GM18907 (cell line): ENCODE measurements around the gene CYP3A5.
"Not testable (repeated sequence)": the region's sequence is repeated elsewhere in the genome, so short reads cannot be mapped to it uniquely, and the experiment has no call there.

Experiments used
- ATAC-seq: cut with Tn5 transposase; IDR thresholded peaks from one replicate; pipeline ENCODE4 v1.9.1; 2021; ENCODE audit warnings: mild to moderate bottlenecking, moderate library complexity; ENCODE audit not compliant: unreplicated experiment

CYP3A5 gene

DNA sequence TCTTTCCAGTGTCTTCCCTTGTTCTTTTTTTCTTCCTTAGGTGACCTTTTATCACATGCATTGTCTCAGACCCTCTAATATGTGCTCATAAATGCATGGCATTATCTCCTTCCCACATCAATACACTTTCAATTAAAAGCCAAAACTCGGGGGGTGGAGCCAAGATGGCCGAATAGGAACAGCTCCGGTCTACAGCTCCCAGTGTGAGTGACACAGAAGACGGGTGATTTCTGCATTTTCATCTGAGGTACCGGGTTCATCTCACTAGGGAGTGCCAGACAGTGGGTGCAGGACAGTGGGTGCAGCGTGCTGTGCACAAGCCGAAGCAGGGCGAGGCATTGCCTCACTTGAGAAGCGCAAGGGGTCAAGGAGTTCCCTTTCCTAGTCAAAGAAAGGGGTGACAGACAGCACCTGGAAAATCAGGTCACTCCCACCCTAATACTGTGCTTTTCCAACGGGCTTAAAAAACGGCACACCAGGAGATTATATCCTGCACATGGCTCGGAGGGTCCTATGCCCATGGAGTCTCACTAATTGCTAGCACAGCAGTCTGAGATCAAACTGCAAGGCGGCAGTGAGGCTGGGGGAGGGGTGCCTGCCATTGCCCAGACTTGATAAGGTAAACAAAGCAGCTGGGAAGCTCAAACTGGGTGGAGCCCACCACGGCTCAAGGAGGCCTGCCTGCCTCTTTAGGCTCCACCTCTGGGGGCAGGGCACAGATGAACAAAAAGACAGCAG lies 6.2 kb upstream of the CYP3A5 start:
- ATAC-seq, result not testable (repeated sequence)

DNA sequence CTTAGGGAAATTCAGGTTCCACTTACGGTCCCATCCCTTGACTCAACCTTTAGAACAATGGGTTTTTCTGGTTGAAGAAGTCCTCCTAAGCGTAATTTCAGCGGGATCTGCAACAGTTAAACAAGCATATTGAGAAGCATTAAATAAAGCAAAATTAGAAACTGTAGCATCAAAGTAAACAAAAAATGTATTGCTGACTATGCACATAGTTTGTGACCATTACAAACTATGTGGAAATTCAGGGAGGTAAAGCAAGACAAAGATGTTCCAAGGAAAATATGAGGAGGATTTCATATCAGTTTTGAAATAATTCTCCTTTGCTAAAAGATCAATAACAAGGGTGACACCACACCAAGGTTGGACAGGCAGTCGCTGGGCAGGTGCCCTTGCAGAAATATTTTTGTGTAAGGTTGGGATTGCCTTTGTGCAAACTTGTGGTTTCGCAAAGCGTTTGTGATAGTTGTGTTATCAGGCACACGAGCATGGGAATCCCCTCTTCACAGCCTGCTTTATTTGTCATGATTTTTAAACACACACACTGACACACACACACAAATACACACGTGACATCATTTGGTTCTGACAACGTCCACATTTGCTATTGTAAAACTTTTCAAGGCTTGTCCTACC lies 5.4 kb upstream of the CYP3A5 start:
- ATAC-seq, result no peak

DNA sequence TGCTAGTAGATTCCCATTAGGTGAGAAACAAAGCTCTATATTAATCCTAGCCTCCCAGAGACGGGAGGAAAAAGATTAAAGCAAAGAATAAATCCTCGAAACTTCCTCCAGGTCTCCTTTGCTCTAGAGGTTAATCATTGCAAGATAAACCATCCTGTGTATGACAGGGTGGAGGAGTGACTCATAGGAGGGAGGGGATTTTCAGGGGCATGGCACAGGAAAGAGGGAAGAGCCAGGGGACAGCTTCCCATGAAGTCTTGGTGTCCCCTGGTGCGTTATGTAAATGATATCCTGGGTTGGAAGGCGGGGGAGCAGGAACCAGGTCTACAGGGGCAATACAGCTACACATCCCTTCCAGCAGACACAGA lies 780 bp downstream of the CYP3A5 start:
- ATAC-seq, result no peak

DNA sequence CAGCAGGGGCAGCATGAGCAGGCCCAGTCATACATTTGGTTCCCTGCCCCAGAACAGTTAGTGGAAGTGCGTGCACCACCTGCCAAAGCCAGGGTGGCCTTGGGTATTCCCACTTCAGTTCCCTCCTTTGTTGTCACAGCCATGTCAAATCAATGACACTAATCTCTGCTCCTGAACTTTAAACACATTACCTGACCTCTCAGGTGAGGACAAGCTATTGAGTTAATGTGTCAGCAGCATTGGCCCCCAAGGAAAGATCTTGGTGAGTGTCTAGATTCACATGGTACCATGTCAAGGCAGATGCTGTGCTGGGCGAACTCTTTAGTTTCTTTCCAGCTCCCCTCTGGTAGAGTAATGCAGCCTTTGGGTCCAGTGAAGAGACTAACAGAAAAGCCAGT lies 2.1 kb downstream of the CYP3A5 start:
- ATAC-seq, result no peak

DNA sequence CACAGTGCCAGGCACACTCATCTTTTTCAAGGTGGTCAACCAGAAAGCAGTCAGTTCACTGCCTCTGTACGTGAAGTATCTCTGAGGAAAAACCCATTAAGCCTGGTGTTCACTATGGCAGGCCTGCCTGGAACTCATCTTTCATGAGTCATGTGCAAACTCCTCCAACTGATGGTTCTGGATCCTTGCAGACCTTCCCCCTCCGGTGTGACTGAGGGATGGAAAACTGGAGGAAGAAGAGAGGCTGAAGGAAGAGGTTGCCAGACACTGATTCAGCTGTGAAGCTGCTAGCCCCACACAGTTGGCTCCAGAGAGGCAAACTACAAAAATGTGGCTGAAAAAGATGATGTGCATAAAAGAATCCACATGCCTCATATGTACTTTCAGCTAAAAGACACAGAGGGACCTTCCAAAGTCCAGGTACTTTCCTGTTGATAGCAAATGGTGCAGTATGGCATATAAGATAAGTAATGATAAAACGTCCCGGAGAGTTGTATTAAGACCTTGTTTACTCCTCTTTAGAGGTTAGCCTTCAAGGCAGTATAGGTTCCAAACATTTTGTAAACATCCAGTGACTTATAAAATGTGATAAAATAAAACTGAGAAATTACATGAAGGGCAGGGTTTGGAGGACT lies 2.7 kb downstream of the CYP3A5 start:
- no peak for ATAC-seq

DNA sequence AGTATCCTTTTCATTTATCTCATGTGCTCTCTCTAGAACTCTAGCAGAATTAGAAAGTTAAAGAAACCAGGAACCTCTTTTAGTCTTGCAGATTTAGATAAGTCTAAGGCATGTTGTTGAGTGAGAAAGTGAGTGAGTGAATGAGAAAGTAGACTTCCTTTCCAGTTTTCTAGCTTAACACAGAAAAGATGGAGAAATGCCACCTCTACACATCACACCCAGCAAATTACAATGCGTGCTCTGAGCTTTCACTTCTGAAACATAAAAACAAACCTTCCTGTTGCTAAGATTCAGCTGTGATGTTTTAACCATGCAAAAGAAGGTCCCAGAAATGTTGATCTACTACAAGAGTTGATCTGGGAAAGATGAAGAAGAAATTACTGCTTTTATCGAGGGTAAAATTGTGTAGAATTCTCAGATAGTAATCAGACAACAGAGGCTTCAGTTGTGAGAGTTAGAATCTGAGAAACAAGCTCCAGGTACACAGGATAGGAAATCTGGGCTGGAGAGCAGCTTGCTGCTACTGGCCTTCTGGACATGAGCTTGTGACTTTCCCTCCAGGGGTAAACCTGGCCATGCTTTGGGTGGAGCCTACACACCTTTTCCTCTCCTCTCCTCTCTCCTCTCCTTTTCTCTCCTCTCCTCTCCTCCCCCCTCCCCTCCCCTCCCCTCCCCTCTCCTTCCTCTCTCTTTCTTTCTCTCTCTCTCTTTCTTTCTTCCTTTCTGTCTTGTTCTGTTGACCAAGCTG lies 4.6 kb downstream of the CYP3A5 start:
- ATAC-seq, result no peak

DNA sequence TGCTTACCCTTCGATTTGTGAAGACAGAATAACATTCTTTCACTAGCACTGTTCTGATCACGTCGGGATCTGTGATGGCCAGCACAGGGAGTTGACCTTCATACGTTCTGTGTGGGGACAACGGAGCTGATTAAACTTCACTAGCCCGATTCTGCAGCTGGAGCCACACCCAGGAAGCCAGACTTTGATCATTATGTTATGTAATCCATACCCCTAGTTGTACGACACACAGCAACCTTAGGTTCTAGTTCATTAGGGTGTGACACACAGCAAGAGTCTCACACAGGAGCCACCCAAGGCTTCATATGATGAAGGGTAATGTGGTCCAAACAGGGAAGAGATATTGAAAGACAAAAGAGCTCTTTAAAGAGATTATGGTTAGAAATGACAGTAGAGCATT lies 7.2 kb downstream of the CYP3A5 start:
- ATAC-seq, result no peak

DNA sequence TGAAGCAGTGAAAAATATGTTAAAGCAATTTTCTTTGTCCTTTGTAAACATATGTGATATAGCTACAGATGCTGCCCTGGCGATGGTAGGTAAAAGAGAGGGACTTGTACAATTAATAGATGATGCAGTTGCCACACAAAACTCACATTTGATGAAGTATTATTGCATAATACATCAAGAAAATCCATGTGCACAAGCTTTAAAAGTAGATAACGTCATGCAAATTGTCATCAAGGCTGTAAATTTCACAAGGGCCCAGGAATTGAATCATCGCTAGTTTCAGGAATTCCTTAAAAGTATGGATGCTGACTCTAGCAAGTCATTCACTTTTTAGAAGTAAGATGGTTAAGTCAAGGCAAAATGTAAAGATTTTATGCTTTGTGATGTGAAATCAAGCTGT lies 10.0 kb downstream of the CYP3A5 start:
- no peak for ATAC-seq

DNA sequence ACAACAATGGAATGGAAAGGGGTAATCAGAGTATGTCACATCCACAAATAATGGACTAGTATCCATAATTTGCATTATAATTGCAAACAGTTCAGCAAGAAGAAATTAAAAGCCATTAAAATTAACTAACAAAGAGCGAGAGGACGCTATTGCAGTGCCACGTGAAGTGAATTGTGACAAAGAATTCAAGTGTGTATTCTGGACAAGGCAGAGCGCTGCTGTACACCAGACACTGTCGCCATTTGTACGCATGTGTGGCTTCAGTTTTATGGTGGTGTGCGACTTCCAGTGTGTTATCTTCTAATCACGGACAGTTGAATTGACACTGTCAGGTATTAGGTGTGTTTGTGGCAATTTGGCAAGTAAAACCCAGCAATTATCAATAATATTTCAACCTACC lies 11.3 kb downstream of the CYP3A5 start:
- no peak for ATAC-seq

DNA sequence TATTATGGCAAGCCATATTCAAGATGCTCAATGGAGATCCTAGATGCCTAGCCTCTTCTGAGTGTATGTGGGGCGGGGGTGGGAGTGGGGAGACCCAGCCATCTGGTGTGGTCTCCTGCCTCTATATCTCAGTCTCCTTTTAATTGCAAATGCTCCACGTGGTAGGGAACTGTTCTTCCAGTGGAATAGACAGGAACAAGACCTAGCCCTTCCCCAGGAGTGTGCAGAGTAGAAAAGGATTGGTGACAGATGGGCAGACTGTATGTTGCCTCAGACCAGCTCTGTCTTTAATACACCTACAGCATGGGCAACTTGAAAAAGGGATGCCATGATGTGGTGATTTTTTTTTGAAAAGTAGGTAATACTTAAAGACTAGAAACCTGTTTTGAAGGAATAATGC lies 12.6 kb downstream of the CYP3A5 start:
- no peak for ATAC-seq

DNA sequence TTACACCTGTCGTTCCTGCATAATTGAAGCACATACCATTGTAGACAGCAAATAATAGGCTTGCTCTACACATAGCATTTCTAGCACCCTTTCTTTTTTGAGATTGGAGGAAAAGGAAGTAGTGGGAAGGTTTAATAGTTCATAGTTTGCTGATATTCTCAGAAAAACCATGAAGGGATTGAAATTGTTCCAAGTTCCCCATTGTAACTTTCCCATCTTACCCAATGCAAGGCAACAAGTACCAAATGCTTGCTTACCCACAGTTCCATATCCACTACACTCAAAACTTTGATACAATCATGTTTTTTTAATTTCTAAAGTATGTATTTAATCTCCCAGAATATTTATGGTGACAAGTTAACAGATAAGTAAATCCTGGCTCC lies 13.8 kb downstream of the CYP3A5 start:
- no peak for ATAC-seq

DNA sequence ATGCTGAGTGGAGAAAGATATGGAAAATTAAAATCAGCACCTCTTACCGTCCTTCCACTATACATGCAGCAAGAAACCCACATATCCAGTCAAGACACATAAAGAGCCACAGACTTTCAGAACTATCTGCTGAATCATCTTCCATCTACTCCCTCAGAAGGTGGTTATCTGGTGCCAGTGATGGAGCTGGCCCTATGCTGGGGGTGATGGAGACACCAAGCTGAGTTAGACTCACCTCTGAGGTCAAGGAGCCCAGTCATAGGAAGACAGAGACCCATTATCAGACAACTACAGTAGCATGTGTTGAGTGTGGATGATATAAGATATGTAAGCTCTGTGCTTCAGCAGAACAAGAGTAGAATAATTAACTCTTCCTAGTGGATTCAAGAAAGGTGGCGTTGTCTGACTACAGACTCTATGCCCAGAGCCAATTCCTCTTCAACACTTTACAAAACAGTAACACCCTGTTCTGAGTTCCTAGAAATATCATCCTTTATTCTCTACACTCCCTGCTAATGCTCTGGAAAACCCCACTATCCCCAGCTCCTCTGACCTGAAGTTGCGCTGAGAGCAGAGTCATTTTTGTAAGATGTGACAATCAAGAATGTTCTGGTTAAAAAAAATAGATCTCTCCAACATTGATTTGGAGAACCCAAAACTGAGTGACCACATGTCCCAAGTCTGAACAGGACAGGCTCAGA lies 14.3 kb downstream of the CYP3A5 start:
- ATAC-seq, result no peak

DNA sequence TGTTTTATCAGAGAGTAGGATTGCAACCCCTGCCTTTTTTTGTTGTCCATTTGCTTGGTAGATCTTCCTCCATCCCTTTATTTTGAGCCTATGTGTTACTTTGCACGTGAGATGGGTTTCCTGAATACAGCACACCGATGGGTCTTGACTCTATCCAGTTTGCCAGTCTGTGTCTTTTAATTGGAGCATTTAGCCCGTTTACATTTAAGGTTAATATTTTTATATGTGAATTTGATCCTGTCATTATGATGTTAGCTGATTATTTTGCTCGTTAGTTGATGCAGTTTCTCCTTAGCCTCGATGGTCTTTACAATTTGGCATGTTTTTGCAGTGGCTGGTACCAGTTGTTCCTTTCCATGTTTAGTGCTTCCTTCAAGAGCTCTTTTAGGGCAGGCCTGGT lies 21.9 kb downstream of the CYP3A5 start:
- ATAC-seq, result not testable (repeated sequence)

DNA sequence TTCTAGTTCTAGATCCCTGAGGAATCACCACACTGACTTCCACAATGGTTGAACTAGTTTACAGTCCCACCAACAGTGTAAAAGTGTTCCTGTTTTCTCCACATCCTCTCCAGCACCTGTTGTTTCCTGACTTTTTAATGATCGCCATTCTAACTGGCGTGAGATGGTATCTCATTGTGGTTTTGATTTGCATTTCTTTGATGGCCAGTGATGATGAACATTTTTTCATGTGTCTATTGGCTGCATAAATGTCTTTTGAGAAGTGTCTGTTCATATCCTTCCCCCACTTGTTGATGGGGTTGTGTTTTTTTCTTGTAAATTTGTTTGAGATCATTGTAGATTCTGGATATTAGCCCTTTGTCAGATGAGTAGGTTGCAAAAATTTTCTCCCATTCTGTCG lies 25.2 kb downstream of the CYP3A5 start:
- not testable (repeated sequence) for ATAC-seq

DNA sequence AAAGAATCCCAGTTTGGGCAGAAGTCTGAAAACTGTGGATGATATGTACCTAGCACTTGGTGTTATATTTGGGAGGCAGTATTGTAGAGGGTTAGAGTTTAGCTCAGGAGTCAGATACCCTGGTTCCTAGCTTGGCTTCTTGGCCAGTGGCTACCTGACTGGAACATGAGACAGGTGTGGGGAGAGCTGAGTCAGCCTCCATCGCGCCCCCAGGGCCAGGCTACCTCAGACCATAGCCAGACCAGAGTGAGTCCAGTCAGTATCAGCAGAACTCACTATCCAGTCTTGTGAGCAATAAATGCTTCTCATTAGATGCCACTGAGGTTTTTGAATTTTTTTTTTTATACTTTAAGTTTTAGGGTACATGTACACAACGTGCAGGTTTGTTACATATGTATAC lies 26.0 kb downstream of the CYP3A5 start:
- ATAC-seq, result no peak

DNA sequence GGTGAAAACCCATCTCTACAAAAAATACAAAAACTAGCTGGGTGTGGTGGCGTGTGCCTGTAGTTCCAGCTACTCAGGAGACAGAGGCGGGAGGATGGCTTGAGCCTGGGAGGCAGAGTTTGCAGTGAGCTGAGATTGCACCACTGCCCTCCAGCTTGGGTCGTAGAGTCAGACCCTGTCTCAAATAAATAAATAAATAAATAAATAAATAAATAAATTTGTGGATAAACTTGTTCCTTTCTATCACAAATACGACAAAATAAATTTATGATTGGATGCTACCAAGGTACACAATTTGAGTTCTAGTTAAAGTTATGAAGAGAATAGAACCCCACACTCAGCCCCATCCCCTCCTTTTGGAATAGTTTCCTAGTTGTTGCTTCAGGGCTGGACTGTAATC lies 26.5 kb downstream of the CYP3A5 start:
- not testable (repeated sequence) for ATAC-seq

DNA sequence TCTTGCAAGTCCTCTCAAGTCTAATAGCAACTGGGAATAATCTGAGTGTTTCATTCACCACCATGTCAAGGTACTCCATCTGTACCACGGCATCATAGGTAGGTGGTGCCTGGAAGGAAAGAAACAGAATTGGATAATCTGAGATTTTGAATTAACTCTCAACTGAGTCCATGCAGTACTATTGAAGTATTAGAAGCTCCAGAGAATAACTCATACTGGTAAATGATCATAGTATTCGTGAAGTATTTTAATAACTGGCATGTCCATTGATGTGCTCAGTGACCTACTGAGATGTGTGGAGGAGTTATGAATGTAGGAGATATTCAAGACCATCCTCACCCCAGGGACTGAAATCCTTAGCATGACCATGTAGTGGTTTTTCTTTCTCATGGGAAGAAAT lies 27.1 kb downstream of the CYP3A5 start:
- ATAC-seq, result no peak

DNA sequence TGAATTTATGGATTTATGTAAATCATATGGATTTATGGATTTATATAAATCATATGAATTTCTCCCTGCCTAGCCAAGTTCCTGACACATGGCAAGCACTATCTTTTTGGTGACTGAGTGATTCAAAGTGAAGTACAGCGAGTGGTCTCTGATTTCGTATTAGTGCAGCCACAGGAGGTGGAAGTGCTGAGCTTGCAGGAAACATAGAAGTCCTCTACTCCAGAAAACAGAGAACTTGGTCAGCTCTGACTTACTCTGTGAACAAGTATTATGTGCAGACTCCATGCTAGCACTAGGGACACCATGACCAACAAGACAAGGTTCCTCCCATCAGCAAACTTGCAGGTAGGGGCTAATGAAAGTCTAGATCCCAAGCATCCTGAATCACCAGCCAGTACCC lies 28.5 kb downstream of the CYP3A5 start:
- no peak for ATAC-seq

DNA sequence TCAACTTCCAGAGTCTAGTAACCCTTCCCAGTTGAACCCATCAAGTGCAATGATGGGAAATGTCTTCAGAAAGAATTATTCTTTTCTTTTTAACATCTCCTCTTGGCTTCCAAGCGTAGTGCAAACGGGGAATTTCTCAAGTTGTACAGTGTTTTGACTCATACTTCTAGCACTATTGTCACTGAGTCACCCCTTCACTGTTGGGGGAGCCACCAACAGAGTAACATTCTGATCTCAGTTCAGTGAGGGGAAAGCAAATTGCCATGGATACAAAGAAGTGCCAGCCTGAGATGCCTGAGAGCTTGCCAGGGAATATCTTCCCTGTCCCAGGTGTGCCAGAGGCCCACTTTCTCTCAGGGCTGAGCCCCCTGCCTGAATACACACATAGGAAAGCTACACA lies 31.0 kb downstream of the CYP3A5 start:
- ATAC-seq, result no peak

DNA sequence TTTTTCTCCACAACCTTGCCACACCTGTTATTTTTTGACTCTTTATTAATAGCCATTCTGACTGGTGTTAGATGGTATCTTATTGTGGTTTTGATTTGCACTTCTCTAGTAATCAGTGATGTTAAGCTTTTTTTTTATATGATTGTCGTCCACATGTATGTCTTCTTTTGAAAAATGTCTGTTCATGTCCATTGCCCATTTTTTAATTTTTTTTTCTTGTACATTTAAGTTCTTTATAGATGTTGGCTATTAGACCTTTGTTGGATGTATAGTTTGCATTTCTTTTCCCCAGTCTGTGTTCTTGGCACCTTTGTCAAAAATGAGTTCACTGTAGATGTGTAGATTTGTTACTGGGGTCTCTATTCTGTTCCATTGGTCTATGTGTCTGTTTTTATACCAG lies 34.2 kb downstream of the CYP3A5 start:
- ATAC-seq, result no peak

DNA sequence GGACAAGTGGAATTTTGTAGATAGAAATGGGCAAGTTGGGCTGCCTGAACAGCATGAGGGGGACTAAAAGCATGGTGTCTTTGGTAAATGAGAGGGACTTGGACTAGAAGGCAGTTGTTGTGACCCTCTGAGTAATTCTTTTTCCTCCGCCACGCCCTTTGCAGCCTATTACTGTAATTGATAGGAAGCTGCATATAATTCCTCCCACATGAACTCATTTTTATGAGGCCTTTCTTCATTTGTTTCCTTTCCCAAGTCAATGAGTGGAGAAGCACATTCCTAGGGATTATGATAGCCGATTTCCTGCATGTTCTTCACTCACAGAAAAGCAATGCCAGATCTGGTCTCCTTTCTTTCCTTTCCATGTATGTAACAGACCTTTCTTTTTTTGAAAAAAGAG lies 35.4 kb downstream of the CYP3A5 start:
- ATAC-seq, result no peak
